HG02759 (cell line): Measurements from ENCODE around the gene CDK10.
"Not testable (repeated sequence)": the region's sequence is repeated elsewhere in the genome, so short reads cannot be mapped to it uniquely, and the experiment has no call there.

Experiments
- ATAC-seq: cut with Tn5 transposase; IDR thresholded peaks from one replicate; pipeline ENCODE4 v1.9.1; 2021; ENCODE audit warnings: mild to moderate bottlenecking, moderate library complexity; ENCODE audit not compliant: unreplicated experiment

CDK10 gene

GRCh38 chr16:89686520-89687091 is at the start of gene CDK10:
TSS of gene CDK10 (plus strand) at chr16:89686689. CDS start at chr16:89686711, 22 bp downstream.
- ATAC-seq = peak; percentile 87

- no peak for ATAC-seq
Observed at GRCh38 chr16:89637379-89637778, 49.1 kb upstream of the CDK10 start.

- ATAC-seq = no peak
Observed at GRCh38 chr16:89638455-89638854, 48.0 kb upstream of the CDK10 start.

- ATAC-seq = no peak
Observed at GRCh38 chr16:89639385-89639784, 47.1 kb upstream of the CDK10 start.

GRCh38 chr16:89641458-89642119 is 44.9 kb upstream of the CDK10 start:
- ATAC-seq = no peak

- no peak for ATAC-seq
Observed at GRCh38 chr16:89642574-89642973, 43.9 kb upstream of the CDK10 start.

GRCh38 chr16:89643769-89644300 is 42.7 kb upstream of the CDK10 start:
- ATAC-seq = no peak

GRCh38 chr16:89645122-89645521 is 41.4 kb upstream of the CDK10 start:
- ATAC-seq = no peak

- ATAC-seq = no peak
Observed at GRCh38 chr16:89646270-89646669, 40.2 kb upstream of the CDK10 start.

- ATAC-seq = no peak
Observed at GRCh38 chr16:89646906-89647305, 39.6 kb upstream of the CDK10 start.

- no peak for ATAC-seq
Observed at GRCh38 chr16:89651584-89651983, 34.9 kb upstream of the CDK10 start.

GRCh38 chr16:89653656-89654295 is 32.7 kb upstream of the CDK10 start:
- no peak for ATAC-seq

- ATAC-seq = no peak
Observed at GRCh38 chr16:89655062-89655643, 31.3 kb upstream of the CDK10 start.

GRCh38 chr16:89656435-89657121 is 29.9 kb upstream of the CDK10 start:
- no peak for ATAC-seq

- ATAC-seq = peak; percentile 92
Observed at GRCh38 chr16:89657442-89658220, 28.9 kb upstream of the CDK10 start, which contains the start of the genes CHMP1A and SPATA33. TSS of gene CHMP1A (minus strand) at chr16:89657708. CDS start at chr16:89657588, 120 bp downstream. TSS of gene SPATA33 (plus strand) at chr16:89657836. CDS start at chr16:89657912, 76 bp downstream.

GRCh38 chr16:89658221-89658879 is 28.1 kb upstream of the CDK10 start:
- ATAC-seq = no peak

- ATAC-seq = no peak
Observed at GRCh38 chr16:89660146-89660545, 26.3 kb upstream of the CDK10 start.

GRCh38 chr16:89661215-89661614 is 25.3 kb upstream of the CDK10 start:
- ATAC-seq = no peak

- not testable (repeated sequence) for ATAC-seq
Observed at GRCh38 chr16:89664238-89664637, 22.3 kb upstream of the CDK10 start.

- not testable (repeated sequence) for ATAC-seq
Observed at GRCh38 chr16:89667000-89667399, 19.5 kb upstream of the CDK10 start.
